ENCODE data around the gene S1PR5.
"Not testable (repeated sequence)": the region's sequence is repeated elsewhere in the genome, so short reads cannot be mapped to it uniquely, and the experiment has no call there.

Gene S1PR5

DNA sequence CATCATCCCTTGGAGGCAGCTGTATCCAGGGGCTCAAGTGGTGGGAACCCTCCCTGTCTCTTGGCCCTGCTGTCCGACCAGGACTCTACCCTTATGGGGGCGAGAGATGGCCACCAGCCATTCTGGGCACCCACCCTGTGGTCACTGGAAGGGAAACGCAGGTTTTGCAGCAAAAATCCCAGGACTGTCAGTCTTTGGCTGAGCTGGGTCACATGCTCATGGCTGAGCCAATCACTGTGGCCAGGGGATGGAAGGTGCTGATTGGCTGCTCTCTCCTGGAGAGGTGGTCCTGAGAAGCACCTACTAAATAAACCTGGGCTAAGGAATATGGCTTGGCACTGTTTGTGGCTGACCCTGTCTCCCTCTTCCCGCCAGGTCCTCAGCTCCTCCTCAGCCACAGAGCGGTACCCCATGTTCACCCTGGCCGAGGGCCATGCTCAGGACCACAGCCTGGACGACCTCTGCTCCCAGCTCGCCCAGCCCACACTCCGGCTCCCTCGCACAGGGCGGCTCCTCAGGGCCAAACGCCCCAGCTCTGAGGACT lies 35.3 kb upstream of the S1PR5 start:
- no peak for DNase-seq (ENCODE audit: low read depth)
- no peak overlapping the region for H3K4me3 ChIP-seq (ENCODE audit: low read length)
- TF ChIP-seq, protein P1, sequence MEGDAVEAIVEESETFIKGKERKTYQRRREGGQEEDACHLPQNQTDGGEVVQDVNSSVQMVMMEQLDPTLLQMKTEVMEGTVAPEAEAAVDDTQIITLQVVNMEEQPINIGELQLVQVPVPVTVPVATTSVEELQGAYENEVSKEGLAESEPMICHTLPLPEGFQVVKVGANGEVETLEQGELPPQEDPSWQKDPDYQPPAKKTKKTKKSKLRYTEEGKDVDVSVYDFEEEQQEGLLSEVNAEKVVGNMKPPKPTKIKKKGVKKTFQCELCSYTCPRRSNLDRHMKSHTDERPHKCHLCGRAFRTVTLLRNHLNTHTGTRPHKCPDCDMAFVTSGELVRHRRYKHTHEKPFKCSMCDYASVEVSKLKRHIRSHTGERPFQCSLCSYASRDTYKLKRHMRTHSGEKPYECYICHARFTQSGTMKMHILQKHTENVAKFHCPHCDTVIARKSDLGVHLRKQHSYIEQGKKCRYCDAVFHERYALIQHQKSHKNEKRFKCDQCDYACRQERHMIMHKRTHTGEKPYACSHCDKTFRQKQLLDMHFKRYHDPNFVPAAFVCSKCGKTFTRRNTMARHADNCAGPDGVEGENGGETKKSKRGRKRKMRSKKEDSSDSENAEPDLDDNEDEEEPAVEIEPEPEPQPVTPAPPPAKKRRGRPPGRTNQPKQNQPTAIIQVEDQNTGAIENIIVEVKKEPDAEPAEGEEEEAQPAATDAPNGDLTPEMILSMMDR (conservative IDR thresholded peaks at IDR 0.05; ENCODE audit: low read depth, low read length) = no peak

DNA sequence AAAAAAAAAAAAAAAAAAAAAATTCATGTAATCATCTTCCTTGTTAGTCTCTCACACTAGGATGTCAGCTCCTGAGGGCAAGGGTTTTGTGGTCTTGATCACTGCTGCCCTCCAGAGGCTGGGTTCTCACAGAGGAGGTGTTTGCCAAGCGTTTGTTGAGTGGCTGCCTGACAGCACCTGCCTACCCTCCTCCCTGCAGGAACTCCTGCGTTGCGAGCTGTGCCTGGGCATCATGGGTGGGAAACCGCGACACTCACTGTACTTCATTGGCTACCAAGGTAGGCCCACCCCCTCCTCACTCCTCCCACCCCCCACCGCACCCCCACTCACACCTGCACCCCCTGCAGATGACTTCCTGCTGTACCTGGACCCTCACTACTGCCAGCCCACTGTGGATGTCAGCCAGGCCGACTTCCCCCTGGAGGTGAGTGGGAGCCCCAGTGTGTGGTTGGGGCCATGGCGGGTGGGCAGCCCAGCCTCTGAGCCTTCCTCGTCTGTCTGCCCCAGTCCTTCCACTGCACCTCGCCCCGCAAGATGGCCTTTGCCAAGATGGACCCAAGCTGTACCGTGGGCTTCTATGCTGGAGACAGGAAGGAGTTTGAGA lies 34.6 kb upstream of the S1PR5 start:
- no peak overlapping the region for H3K4me3 ChIP-seq (ENCODE audit: low read length)
- TF ChIP-seq, protein P1 (conservative IDR thresholded peaks at IDR 0.05; ENCODE audit: low read depth, low read length) = peak; percentile 35
- no peak for DNase-seq (ENCODE audit: low read depth)

DNA sequence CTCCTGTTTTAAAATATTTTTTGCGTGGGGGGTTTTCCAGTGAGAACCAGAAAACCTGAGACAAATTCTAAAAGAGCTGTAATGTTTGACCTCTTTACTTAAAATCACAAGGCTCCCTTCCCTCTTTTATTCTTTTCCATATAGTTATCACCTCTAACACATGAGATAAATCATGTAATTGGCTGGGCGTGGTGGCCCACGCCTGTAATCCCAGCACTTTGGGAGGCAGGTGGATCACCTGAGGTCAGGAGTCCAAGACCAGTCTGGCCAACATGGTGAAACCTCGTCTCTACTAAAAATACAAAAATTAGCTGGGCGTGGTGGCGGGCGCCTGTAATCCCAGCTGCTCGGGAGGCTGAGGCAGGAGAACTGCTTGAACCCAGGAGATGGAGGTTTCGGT lies 33.8 kb upstream of the S1PR5 start:
- H3K4me3 ChIP-seq (ENCODE audit: low read length); DNase-seq (ENCODE audit: low read depth): not testable (repeated sequence)

DNA sequence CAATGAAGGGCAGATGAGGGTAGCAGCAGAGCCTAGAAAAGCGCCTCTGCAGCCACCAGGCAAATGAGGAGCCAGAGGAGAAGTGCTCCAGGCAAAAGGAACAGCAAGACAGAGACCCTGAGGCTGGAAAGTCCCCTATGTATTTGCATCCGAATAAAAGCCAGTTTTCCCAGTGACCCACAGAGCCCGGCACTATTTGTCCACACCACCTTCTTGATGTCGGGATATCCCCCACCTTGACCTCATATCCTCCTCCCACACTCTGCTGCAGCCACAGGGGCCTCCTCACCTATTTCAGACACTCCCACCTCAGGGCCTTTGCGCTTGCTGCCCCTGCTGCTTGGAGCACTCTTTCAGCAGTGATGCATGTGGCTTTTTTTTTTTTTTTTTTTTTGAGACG lies 33.1 kb upstream of the S1PR5 start:
- TF ChIP-seq, protein P1 (conservative IDR thresholded peaks at IDR 0.05; ENCODE audit: low read depth, low read length) = no peak
- DNase-seq (ENCODE audit: low read depth) = no peak
- H3K4me3 ChIP-seq (ENCODE audit: low read length) = no peak overlapping the region

DNA sequence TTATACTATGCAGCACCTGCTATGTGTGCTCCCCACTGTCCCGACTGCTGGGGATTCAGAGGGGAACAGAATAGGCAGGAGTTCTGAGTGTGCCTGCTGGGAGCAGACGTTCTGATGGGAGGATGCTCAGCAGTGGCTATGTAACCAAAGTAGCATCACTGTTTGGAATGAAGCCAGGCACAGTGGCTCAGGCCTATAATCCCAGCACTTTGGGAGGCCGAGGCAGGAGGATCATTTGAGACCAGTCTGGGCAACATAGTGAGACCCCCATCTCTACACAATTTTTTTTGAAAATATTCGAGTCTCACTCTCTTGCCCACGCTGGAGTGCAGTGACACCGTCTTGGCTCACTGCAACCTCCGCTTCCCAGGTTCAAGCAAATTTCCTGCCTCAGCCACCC lies 32.5 kb upstream of the S1PR5 start:
- DNase-seq (ENCODE audit: low read depth) = no peak
- H3K4me3 ChIP-seq (ENCODE audit: low read length) = no peak overlapping the region
- TF ChIP-seq, protein P1 (conservative IDR thresholded peaks at IDR 0.05; ENCODE audit: low read depth, low read length) = no peak

DNA sequence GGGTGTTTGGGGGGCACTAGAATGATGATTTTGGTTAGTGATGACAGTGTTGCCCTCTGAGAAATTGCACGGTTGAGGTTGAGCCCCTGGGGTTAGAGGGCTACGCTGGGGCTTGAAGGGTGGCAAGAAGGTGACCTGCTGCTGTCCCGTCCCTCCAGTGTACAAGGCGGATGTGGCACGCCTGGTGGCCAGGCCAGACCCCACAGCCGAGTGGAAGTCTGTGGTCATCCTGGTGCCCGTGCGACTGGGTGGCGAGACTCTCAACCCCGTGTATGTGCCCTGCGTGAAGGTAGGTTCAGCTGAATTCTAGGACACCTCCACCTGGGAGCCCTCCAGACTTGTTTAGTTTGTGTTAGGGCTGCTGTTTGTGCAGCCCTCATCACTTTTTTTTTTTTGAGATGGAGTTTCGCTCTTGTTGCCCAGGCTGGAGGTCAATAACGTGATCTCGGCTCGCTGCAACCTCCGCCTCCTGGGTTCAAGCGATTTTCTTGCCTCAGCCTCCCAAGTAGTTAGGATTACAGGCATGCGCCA lies 31.6 kb upstream of the S1PR5 start:
- DNase-seq (ENCODE audit: low read depth) = no peak
- no peak overlapping the region for H3K4me3 ChIP-seq (ENCODE audit: low read length)

DNA sequence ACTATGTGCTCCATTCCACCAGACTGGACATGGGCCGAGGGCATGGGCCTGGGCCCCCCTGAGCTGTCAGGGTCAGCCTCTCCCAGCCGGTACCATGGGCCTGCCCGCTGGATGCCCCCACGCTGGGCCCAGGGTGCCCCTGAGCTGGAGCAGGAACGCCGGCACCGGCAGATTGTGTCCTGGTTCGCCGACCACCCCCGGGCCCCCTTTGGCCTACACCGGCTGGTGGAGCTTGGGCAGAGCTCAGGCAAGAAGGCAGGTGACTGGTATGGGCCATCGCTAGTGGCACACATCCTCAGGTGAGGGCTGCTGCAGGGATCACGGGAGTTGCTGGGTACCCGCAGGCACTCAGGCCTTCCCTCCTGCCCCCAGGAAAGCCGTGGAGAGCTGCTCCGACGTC lies 29.6 kb upstream of the S1PR5 start:
- TF ChIP-seq, protein P1 (conservative IDR thresholded peaks at IDR 0.05; ENCODE audit: low read depth, low read length) = no peak

More for the DNA sequence above, 31.6 kb upstream of the S1PR5 start:
- TF ChIP-seq, protein P1 (conservative IDR thresholded peaks at IDR 0.05; ENCODE audit: low read depth, low read length) = no peak

More for the DNA sequence above, 29.6 kb upstream of the S1PR5 start:
- DNase-seq (ENCODE audit: low read depth) = no peak
- no peak overlapping the region for H3K4me3 ChIP-seq (ENCODE audit: low read length)
